CD4-positive, alpha-beta memory T cell (primary cell): ENCODE measurements around the gene SEMA4D. TPM values are rescaled to one million over a fixed set of nuclear protein-coding genes. Genes with fewer than 3 reads are reported as not detected.

Source experiments
- CTCF ChIA-PET: fragments of 350-600 bp; sonication (Branson Sonifier 250); formaldehyde crosslinking; loops from one replicate; lab custom pipeline; 2021; ENCODE audit warnings: inconsistent platforms; ENCODE audit not compliant: partially characterized antibody; lab: Charles Lee
- POLR2A ChIA-PET: fragments of 350-600 bp; sonication (Branson Sonifier 250); formaldehyde crosslinking; loops from one replicate; lab custom pipeline; 2021; ENCODE audit not compliant: partially characterized antibody; lab: Charles Lee
- DNase-seq, 5 donors: peaks; one replicate each; pipeline versions ENCODE4 v3.0.0 to v3.0.0-alpha.2; 2020 to 2022; ENCODE audit warnings: mixed read lengths in 1 of 5
- H3K27ac ChIP-seq: one replicate; pipeline ENCODE4 v1.7.0; 2013; ENCODE audit warnings: low read depth, low read length
- H3K27me3 ChIP-seq: 2 replicates; pipeline ENCODE4 v1.7.0; 2013; ENCODE audit warnings: mild to moderate bottlenecking, low read length, moderate library complexity; ENCODE audit not compliant: insufficient read depth
- H3K36me3 ChIP-seq: 2 replicates; pipeline ENCODE4 v1.7.0; 2013; ENCODE audit warnings: mild to moderate bottlenecking, low read length, moderate library complexity; ENCODE audit not compliant: insufficient read depth
- H3K4me1 ChIP-seq: 2 replicates; pipeline ENCODE4 v1.7.0; 2013; ENCODE audit warnings: mild to moderate bottlenecking, low read length, moderate library complexity; ENCODE audit not compliant: insufficient read depth
- H3K4me3 ChIP-seq, 2 donors: one replicate each; pipeline ENCODE4 v1.7.0; 2013; ENCODE audit warnings: low read length in 2 of 2, mild to moderate bottlenecking in 1 of 2
- H3K9me3 ChIP-seq, 2 donors: one replicate each; pipeline ENCODE4 v1.7.0; 2013; ENCODE audit warnings: low read length in 2 of 2, control low read depth in 1 of 2; ENCODE audit not compliant: control insufficient read depth in 1 of 2
- H3K27ac Mint-ChIP-seq, 7 donors: one replicate each; pipeline ENCODE4 v1.8.0; 2020 to 2021; ENCODE audit warnings: mixed read lengths in 7 of 7, mild to moderate bottlenecking in 6 of 7, inconsistent platforms in 3 of 7, moderate library complexity in 3 of 7
- H3K27me3 Mint-ChIP-seq, 2 donors: one replicate each; pipeline ENCODE4 v1.8.0; 2020 to 2021; ENCODE audit warnings: mixed read lengths in 2 of 2
- H3K36me3 Mint-ChIP-seq, 2 donors: one replicate each; pipeline ENCODE4 v1.8.0; 2020 to 2021; ENCODE audit warnings: mixed read lengths in 2 of 2, inconsistent platforms in 1 of 2, mild to moderate bottlenecking in 1 of 2
- H3K4me1 Mint-ChIP-seq, 4 donors: one replicate each; pipeline ENCODE4 v1.8.0; 2020 to 2021; ENCODE audit warnings: mixed read lengths in 4 of 4, mild to moderate bottlenecking in 1 of 4
- H3K4me3 Mint-ChIP-seq, 8 donors: one replicate each; pipeline ENCODE4 v1.8.0; 2020 to 2021; ENCODE audit warnings: mixed read lengths in 8 of 8, mild to moderate bottlenecking in 7 of 8, moderate library complexity in 6 of 8, inconsistent platforms in 3 of 8
- H3K9me3 Mint-ChIP-seq, 8 donors: one replicate each; pipeline ENCODE4 v1.8.0; 2020 to 2021; ENCODE audit warnings: mixed read lengths in 8 of 8, mild to moderate bottlenecking in 5 of 8, inconsistent platforms in 3 of 8, moderate library complexity in 1 of 8
- intact Hi-C: fragments of 100-400 bp; cut with micrococcal nuclease; formaldehyde crosslinking; loops from one replicate; pipeline ENCODE4 v1.15.1; 2023
- polyA plus RNA-seq, 2 donors: library from polyadenylated mRNA; unstranded; fragments of 300-500 nt; fragmentation: Illumina TruSeq; gene quantifications; one replicate each; pipeline ENCODE4 v1.2.3, GENCODE V29; 2021
- total RNA-seq, 2 experiments: library from RNA; stranded (reverse); gene quantifications; one replicate each; pipeline ENCODE4 v1.2.3, GENCODE V29; 2021

SEMA4D gene
- total and polyA plus RNA-seq, 4 experiments from 2014 or later = 49.5 to 410 (median 280) TPM

DNA sequence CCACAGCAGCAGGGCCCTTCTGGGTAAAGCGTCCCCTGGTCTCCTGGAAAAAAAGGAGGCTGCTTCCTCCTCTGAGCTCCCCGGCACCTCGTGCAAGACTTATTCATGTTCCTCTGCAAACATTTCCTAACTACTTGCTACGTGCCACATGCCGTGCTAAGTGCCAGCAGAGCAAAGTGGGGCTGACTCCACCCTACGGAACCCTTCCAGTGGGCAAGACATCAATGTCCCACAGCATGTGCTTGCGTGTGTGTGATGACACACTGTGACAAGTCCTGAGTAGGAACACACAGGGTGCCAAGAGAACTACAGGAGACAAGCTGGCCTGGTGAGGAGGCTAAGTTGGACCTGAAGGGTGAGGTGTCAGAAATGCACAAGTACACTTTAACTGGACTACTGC lies 57.4 kb downstream of the SEMA4D start:
- Mint-ChIP-seq H3K36me3 (peaks cover 13 to 63% of the 10 kb centered on the region in 2 donors), H3K9me3 (no peaks in the 10 kb centered on the region), H3K4me3 (peak overlapping the region in 7 of 8 donors; percentile 38 to 80 (median 66)), H3K27me3 (no peaks in the 10 kb centered on the region), H3K27ac (peak overlapping the region; percentile 90 to 95 (median 93)), H3K4me1 (peaks cover 64 to 95% (median 86%) of the 10 kb centered on the region in 4 donors)
- peaks cover 24% of the 10 kb centered on the region for H3K36me3 ChIP-seq
- no peak overlapping the region for H3K4me3 ChIP-seq
- H3K27ac ChIP-seq = peak overlapping the region; percentile 50
- intact Hi-C loops = loop anchor here (2.0 kb wide), 1 partner anchor 16 kb away; no protein-coding TSS in a partner anchor
- no peaks in the 10 kb centered on the region for H3K9me3 ChIP-seq
- CTCF ChIA-PET = interaction anchor here (1.3 to 3.4 kb wide), 3 partner anchors 12 to 108 kb away, joined by 3 to 22 read pairs (median 7); no protein-coding TSS in a partner anchor
- peak in 1 of 5 donors; percentile 60 for DNase-seq
- peaks cover 99% of the 10 kb centered on the region for H3K4me1 ChIP-seq
- POLR2A ChIA-PET = interaction anchor here (1.2 to 7.1 kb wide), 12 partner anchors 9 to 109 kb away, joined by 3 to 52 read pairs (median 8); no protein-coding TSS in a partner anchor
- no peaks in the 10 kb centered on the region for H3K27me3 ChIP-seq

- H3K27me3 ChIP-seq = no peaks in the 10 kb centered on the region
- no peaks in the 10 kb centered on the region for H3K9me3 ChIP-seq
- H3K4me3 ChIP-seq = no peak overlapping the region
- DNase-seq = no peak
- peaks cover 13 to 64% of the 10 kb centered on the region in 2 donors for H3K36me3 Mint-ChIP-seq
- peaks cover 65 to 95% (median 86%) of the 10 kb centered on the region in 4 donors for H3K4me1 Mint-ChIP-seq
- H3K27ac ChIP-seq = peak overlapping the region; percentile 50
- no peaks in the 10 kb centered on the region for H3K9me3 Mint-ChIP-seq
- peaks cover 99% of the 10 kb centered on the region for H3K4me1 ChIP-seq
- peak overlapping the region in 7 of 8 donors; percentile 42 to 80 (median 66) for H3K4me3 Mint-ChIP-seq
- peaks cover 22% of the 10 kb centered on the region for H3K36me3 ChIP-seq
- intact Hi-C loops = loop anchor here (2.0 kb wide), 1 partner anchor 17 kb away; no protein-coding TSS in a partner anchor
- H3K27ac Mint-ChIP-seq = peak overlapping the region; percentile 90 to 95 (median 93)
- ChIA-PET POLR2A (interaction anchor here (1.0 to 7.1 kb wide), 11 partner anchors 9 to 109 kb away, joined by 3 to 52 read pairs (median 9); no protein-coding TSS in a partner anchor), CTCF (interaction anchor here (0.9 to 3.4 kb wide), 5 partner anchors 11 to 109 kb away, joined by 3 to 22 read pairs (median 3); no protein-coding TSS in a partner anchor)
- H3K27me3 Mint-ChIP-seq = no peaks in the 10 kb centered on the region
These were observed 57.9 kb downstream of the SEMA4D start for GRCh38 chr9:89440046-89440445.

DNA sequence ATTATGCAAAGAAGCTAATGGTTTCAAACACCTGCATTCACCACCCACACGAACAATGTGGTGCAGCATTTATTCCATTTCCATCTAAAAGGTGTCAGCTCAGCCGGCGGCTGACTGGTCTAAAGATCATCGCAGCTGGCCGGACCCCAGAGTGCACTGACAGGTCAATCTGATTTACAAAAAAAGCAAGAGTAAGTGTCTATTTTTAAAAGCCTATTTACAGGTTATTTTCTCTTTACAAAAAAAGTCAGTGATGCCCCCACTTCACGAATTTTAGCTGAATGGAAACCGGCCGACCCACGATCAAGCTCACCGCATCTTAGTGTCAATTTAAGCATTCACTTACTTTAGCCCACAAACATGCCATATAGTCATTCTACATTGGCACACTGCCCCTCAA lies 58.3 kb downstream of the SEMA4D start:
- H3K36me3 Mint-ChIP-seq = peaks cover 13 to 59% of the 10 kb centered on the region in 2 donors
- peaks cover 62 to 95% (median 85%) of the 10 kb centered on the region in 4 donors for H3K4me1 Mint-ChIP-seq
- no peaks in the 10 kb centered on the region for H3K27me3 Mint-ChIP-seq
- H3K4me3 Mint-ChIP-seq = peak overlapping the region in 7 of 8 donors; percentile 5 to 80 (median 57)
- H3K9me3 Mint-ChIP-seq = no peaks in the 10 kb centered on the region
- Histone ChIP-seq H3K27ac (peak overlapping the region; percentile 50), H3K9me3 (no peaks in the 10 kb centered on the region), H3K4me1 (peaks cover 99% of the 10 kb centered on the region), H3K27me3 (no peaks in the 10 kb centered on the region), H3K36me3 (peaks cover 18% of the 10 kb centered on the region), H3K4me3 (no peak overlapping the region)
- no peak for DNase-seq
- intact Hi-C loops = no loop called here
- CTCF ChIA-PET = interaction anchor here (0.9 to 3.4 kb wide), 5 partner anchors 11 to 109 kb away, joined by 3 to 22 read pairs (median 3); no protein-coding TSS in a partner anchor
- H3K27ac Mint-ChIP-seq = peak overlapping the region; percentile 90 to 95 (median 93)
- POLR2A ChIA-PET = interaction anchor here (1.0 to 7.1 kb wide), 12 partner anchors 10 to 110 kb away, joined by 3 to 52 read pairs (median 8); no protein-coding TSS in a partner anchor

- H3K4me3 ChIP-seq = no peak overlapping the region
- intact Hi-C loops = no loop called here
- Mint-ChIP-seq H3K9me3 (no peaks in the 10 kb centered on the region), H3K27ac (peak overlapping the region; percentile 90 to 98 (median 95)), H3K4me1 (peaks cover 60 to 96% (median 84%) of the 10 kb centered on the region in 4 donors), H3K4me3 (peak overlapping the region in 6 of 8 donors; percentile 21 to 85 (median 59)), H3K36me3 (peaks cover 10 to 58% of the 10 kb centered on the region in 2 donors), H3K27me3 (no peaks in the 10 kb centered on the region)
- peak overlapping the region; percentile 52 for H3K27ac ChIP-seq
- ChIA-PET POLR2A (interaction anchor here (0.7 to 4.8 kb wide), 12 partner anchors 9 to 95 kb away, joined by 3 to 22 read pairs (median 6); partner anchors contain the start of gene SEMA4D), CTCF (interaction anchor here (0.8 to 13.8 kb wide), 5 partner anchors 12 to 111 kb away, joined by 3 to 166 read pairs (median 3); no protein-coding TSS in a partner anchor)
- H3K36me3 ChIP-seq = peaks cover 21% of the 10 kb centered on the region
- H3K27me3 ChIP-seq = no peaks in the 10 kb centered on the region
- H3K9me3 ChIP-seq = no peaks in the 10 kb centered on the region
- no peak for DNase-seq
- peaks cover 99% of the 10 kb centered on the region for H3K4me1 ChIP-seq
These were observed 59.7 kb downstream of the SEMA4D start for GRCh38 chr9:89438194-89438593.

DNA sequence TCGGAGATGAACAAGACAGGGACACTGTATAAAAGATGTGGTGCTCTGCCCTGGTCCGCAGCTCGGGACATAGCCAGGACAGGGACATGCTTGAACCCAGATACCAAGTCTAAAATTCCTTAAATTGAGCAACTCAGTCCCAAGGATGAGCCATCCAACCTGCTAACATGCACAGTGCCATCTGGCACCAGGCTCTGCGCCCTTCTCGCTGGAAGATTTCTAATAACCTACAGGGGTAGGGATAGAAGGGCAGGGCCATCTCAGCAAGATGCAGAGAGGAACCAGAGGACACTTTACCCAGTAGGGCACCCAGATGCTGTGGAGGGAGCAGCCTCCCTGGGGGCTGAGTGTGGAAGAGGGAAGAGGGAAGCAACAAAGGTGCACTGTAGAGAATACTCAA lies 60.1 kb downstream of the SEMA4D start:
- H3K36me3 ChIP-seq = peaks cover 21% of the 10 kb centered on the region
- peak overlapping the region in 1 of 2 donors; percentile 17 for H3K4me3 ChIP-seq
- H3K4me1 Mint-ChIP-seq = peaks cover 61 to 96% (median 84%) of the 10 kb centered on the region in 4 donors
- no peaks in the 10 kb centered on the region for H3K27me3 Mint-ChIP-seq
- H3K27me3 ChIP-seq = no peaks in the 10 kb centered on the region
- H3K9me3 Mint-ChIP-seq = no peaks in the 10 kb centered on the region
- peak overlapping the region; percentile 52 for H3K27ac ChIP-seq
- intact Hi-C loops = loop anchor here (1.0 to 2.0 kb wide), 2 partner anchors 17 to 27 kb away; no protein-coding TSS in a partner anchor
- peak overlapping the region; percentile 57 to 85 (median 74) for H3K4me3 Mint-ChIP-seq
- CTCF ChIA-PET = interaction anchor here (0.7 to 13.8 kb wide), 8 partner anchors 12 to 112 kb away, joined by 3 to 166 read pairs (median 3); no protein-coding TSS in a partner anchor
- POLR2A ChIA-PET = interaction anchor here (0.6 to 4.8 kb wide), 21 partner anchors 8 to 99 kb away, joined by 3 to 22 read pairs (median 5); partner anchors contain the start of gene SEMA4D
- H3K36me3 Mint-ChIP-seq = peaks cover 10 to 61% of the 10 kb centered on the region in 2 donors
- peaks cover 99% of the 10 kb centered on the region for H3K4me1 ChIP-seq
- no peaks in the 10 kb centered on the region for H3K9me3 ChIP-seq
- H3K27ac Mint-ChIP-seq = peak overlapping the region; percentile 90 to 98 (median 95)
- no peak for DNase-seq

DNA sequence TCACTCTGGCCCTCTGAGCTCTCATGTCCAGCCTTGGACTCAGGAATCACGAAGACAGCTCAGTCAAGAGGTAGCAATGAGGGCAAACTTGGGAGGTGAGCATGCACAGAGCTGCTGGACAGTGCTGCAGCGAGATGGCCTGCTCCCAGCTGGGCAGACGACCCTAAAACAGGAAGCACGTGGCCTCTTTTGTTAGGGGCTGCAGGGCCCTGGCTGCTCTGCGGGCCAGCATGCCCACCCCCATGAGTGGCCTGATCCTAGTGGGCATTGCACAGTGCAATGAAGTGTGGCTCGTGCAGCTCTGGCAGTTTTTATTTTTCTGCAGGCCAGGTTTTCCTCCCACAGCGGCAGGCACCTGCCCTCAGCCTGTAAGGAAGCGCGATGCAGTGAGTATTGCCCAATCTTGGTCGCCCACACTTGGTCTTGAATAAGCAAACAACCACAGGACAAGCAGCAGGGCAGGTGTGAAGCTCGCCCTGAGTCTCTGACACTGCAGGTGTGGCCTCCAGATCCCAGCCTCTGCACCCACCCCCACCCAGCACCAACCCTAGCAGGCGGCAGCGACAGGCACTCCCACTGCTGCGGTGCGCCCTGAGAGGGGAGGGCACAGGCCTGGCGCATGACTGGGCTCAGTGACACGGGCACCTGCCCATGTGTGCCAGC lies 60.8 kb downstream of the SEMA4D start:
- intact Hi-C loops = loop anchor here (1.0 to 2.0 kb wide), 2 partner anchors 17 to 28 kb away; no protein-coding TSS in a partner anchor
- ChIA-PET CTCF (interaction anchor here (0.7 to 13.8 kb wide), 7 partner anchors 14 to 112 kb away, joined by 3 to 166 read pairs (median 3); no protein-coding TSS in a partner anchor), POLR2A (interaction anchor here (0.6 to 3.8 kb wide), 20 partner anchors 10 to 100 kb away, joined by 3 to 21 read pairs (median 4); partner anchors contain the start of gene SEMA4D)
- no peaks in the 10 kb centered on the region for H3K27me3 Mint-ChIP-seq
- peak overlapping the region; percentile 57 to 85 (median 74) for H3K4me3 Mint-ChIP-seq
- H3K4me1 Mint-ChIP-seq = peaks cover 61 to 96% (median 83%) of the 10 kb centered on the region in 4 donors
- peak overlapping the region; percentile 90 to 98 (median 95) for H3K27ac Mint-ChIP-seq
- Histone ChIP-seq H3K27ac (peak overlapping the region; percentile 52), H3K4me1 (peaks cover 99% of the 10 kb centered on the region), H3K4me3 (peak overlapping the region in 1 of 2 donors; percentile 17), H3K36me3 (peaks cover 20% of the 10 kb centered on the region), H3K27me3 (no peaks in the 10 kb centered on the region), H3K9me3 (no peaks in the 10 kb centered on the region)
- no peaks in the 10 kb centered on the region for H3K9me3 Mint-ChIP-seq
- H3K36me3 Mint-ChIP-seq = peaks cover 10 to 63% of the 10 kb centered on the region in 2 donors
- peak; percentile 76 to 91 (median 78) for DNase-seq
